GM12891 (cell line): ENCODE measurements around the gene DDX19B.

Experiments used
- PAX5 ChIP-seq: IDR thresholded peaks from 2 replicates; pipeline ENCODE4 v1.6.1; 2011; ENCODE audit warnings: low read length, moderate library complexity, mild to moderate bottlenecking; ENCODE audit not compliant: insufficient read depth, severe bottlenecking
- POLR2A ChIP-seq: IDR thresholded peaks from 2 replicates; pipeline ENCODE4 v1.6.1; 2011; ENCODE audit warnings: low read depth, low read length, control low read depth
- POLR2AphosphoS5 ChIP-seq: IDR thresholded peaks from 2 replicates; pipeline ENCODE4 v1.6.1; 2011; ENCODE audit warnings: low read depth, low read length, control low read depth
- POU2F2 ChIP-seq: IDR thresholded peaks from 2 replicates; pipeline ENCODE4 v1.6.1; 2011; ENCODE audit warnings: low read depth, mild to moderate bottlenecking, control low read depth, low read length, moderate library complexity
- SPI1 ChIP-seq: IDR thresholded peaks from 2 replicates; pipeline ENCODE4 v1.6.1; 2011; ENCODE audit warnings: low read depth, low read length, control low read depth
- TAF1 ChIP-seq: IDR thresholded peaks from 2 replicates; pipeline ENCODE4 v1.6.1; 2011; ENCODE audit warnings: low read depth, low read length, control low read depth

DNA sequence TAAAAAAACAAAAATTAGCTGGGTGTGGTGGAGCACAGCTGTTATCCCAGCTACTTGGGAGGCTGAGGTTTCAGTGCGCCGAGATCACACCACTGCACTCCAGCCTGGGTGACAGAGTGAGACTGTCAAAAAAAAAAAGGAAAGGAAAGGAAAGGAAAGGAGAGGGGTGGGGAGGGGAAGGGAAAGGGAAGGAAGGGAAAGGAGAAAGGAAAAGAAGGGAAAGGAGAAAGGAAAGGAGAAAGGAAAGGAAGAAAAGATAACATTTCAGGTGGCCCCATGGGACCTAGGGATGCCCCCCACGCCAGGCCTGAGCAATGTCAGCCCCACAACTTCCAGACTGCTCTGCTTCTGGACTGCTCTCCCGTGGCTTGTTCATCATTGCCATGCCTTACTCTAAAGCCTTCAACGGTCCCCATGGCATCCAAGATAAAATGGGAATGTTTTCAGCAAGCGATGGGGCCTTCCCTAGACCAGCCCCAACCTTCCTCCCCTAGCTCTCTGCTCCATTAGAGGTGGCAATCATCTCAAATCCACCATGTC lies 84.5 kb downstream of the DDX19B start:
- no peak for TF ChIP-seq TAF1
- TF ChIP-seq SPI1 = no peak
- TF ChIP-seq POLR2A = no peak
- TF ChIP-seq POLR2AphosphoS5 = no peak
- no peak for TF ChIP-seq PAX5
- no peak for TF ChIP-seq POU2F2
